ENCODE data around the gene ZNF684. TPM values are rescaled to one million over a fixed set of nuclear protein-coding genes. Genes with fewer than 3 reads are reported as not detected.

Gene ZNF684
- total RNA-seq, 2 donors from 2014 or later = 3.1 to 17.1 TPM

GRCh38 chr1:40593449-40594186 lies 62.2 kb downstream of the ZNF684 start:
- WGBS, 2 donors = 33 to 37% methylated on average over 8 of the region's 8 CpGs
- no peak overlapping the region for H3K4me3 ChIP-seq
- ATAC-seq = no peak
- no peaks in the 10 kb centered on the region for H3K36me3 ChIP-seq (replicated peaks in 1 of 2; ENCODE audit: insufficient read depth in 1 of 2, low read depth in 2 of 2)
- H3K27ac ChIP-seq = no peak overlapping the region
- H3K9me3 ChIP-seq = no peaks in the 10 kb centered on the region
- DNase-seq = no peak
- peaks cover 4% of the 10 kb centered on the region for H3K4me1 ChIP-seq
- H3K27me3 ChIP-seq = no peaks in the 10 kb centered on the region
- TF ChIP-seq, protein P1, sequence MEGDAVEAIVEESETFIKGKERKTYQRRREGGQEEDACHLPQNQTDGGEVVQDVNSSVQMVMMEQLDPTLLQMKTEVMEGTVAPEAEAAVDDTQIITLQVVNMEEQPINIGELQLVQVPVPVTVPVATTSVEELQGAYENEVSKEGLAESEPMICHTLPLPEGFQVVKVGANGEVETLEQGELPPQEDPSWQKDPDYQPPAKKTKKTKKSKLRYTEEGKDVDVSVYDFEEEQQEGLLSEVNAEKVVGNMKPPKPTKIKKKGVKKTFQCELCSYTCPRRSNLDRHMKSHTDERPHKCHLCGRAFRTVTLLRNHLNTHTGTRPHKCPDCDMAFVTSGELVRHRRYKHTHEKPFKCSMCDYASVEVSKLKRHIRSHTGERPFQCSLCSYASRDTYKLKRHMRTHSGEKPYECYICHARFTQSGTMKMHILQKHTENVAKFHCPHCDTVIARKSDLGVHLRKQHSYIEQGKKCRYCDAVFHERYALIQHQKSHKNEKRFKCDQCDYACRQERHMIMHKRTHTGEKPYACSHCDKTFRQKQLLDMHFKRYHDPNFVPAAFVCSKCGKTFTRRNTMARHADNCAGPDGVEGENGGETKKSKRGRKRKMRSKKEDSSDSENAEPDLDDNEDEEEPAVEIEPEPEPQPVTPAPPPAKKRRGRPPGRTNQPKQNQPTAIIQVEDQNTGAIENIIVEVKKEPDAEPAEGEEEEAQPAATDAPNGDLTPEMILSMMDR (IDR thresholded peaks at IDR 0.05) = no peak
- no peak for TF ChIP-seq POLR2A (IDR thresholded peaks at IDR 0.05)
- intact Hi-C loops (cut with DNase I) = no loop called here

- 41 to 48% methylated on average over 3 of the region's 3 CpGs for WGBS, 2 donors
- intact Hi-C loops (cut with DNase I) = no loop called here
- H3K27ac ChIP-seq = no peak overlapping the region
- DNase-seq (peak in 3 of 4 donors; percentile 12 to 44 (median 15)), ATAC-seq (no peak)
- H3K4me1 ChIP-seq = peaks cover 4% of the 10 kb centered on the region
- no peak overlapping the region for H3K4me3 ChIP-seq
- no peaks in the 10 kb centered on the region for H3K9me3 ChIP-seq
- H3K36me3 ChIP-seq (replicated peaks in 1 of 2; ENCODE audit: insufficient read depth in 1 of 2, low read depth in 2 of 2) = no peaks in the 10 kb centered on the region
- H3K27me3 ChIP-seq = no peaks in the 10 kb centered on the region
- TF ChIP-seq, protein P1 (IDR thresholded peaks at IDR 0.05) = no peak
- TF ChIP-seq POLR2A (IDR thresholded peaks at IDR 0.05) = no peak
Observed at GRCh38 chr1:40594187-40594531, 62.7 kb downstream of the ZNF684 start.

- intact Hi-C loops (cut with DNase I) = no loop called here
- no peak for DNase-seq
- WGBS, 2 donors = 89 to 95% methylated on average over 5 to 7 of the region's 7 CpGs
- TF ChIP-seq, protein P1 (IDR thresholded peaks at IDR 0.05) = no peak
- Histone ChIP-seq H3K27ac (no peak overlapping the region), H3K27me3 (no peaks in the 10 kb centered on the region), H3K36me3 (replicated peaks in 1 of 2; ENCODE audit: insufficient read depth in 1 of 2, low read depth in 2 of 2) (no peaks in the 10 kb centered on the region), H3K4me3 (no peak overlapping the region), H3K9me3 (no peaks in the 10 kb centered on the region), H3K4me1 (peaks cover 4% of the 10 kb centered on the region)
- no peak for ATAC-seq
Observed at GRCh38 chr1:40595623-40596022, 64.2 kb downstream of the ZNF684 start.

Small RNA genes within 50 kb of the gene (small RNA-seq; reads per million reads assigned to genes)
- not detected for gene AL356379.1

Other genes starting within 250 kb of the ZNF684 start
- gene COL9A2, start 214.4 kb upstream of the ZNF684 start, total RNA-seq = 10 to 100 TPM in 1 of 2 donors, 1 to 10 TPM in 1; 2.3 to 59.1 TPM
- gene SMAP2, start 157.9 kb upstream of the ZNF684 start, total RNA-seq = 10 to 100 TPM; 21.4 to 24.6 TPM
- gene ZFP69B, start 81.2 kb upstream of the ZNF684 start, total RNA-seq = 1 to 10 TPM in 1 of 2 donors, under 1 TPM in 1; 0.66 to 1.8 TPM
- 1 to 10 TPM in 1 of 2 donors, under 1 TPM in 1; 0.66 to 1.3 TPM for gene ZFP69, start 54.3 kb upstream of the ZNF684 start, total RNA-seq
- gene EXO5, start 22.9 kb upstream of the ZNF684 start, total RNA-seq = 10 to 100 TPM in 1 of 2 donors, 1 to 10 TPM in 1; 5.2 to 12.9 TPM
- 1 to 10 TPM in 1 of 2 donors, under 1 TPM in 1; 0.66 to 2.1 TPM for gene RIMS3, start 134.0 kb downstream of the ZNF684 start, total RNA-seq
- gene NFYC, start 160.1 kb downstream of the ZNF684 start, total RNA-seq = 10 to 100 TPM; 37.2 to 44.9 TPM